GM23338 (cell line): ENCODE measurements around the gene GET4. TPM values are rescaled to one million over a fixed set of nuclear protein-coding genes. Genes with fewer than 3 reads are reported as not detected.

ENCODE experiments used
- ATAC-seq: fragments of 200-7000 bp; cut with Tn5 transposase; 3 replicates; pipeline ENCODE4 v1.9.1; 2020
- DNase-seq: peaks from one replicate; pipeline ENCODE4 v3.0.0-alpha.2; 2015; ENCODE audit warnings: low spot score
- H2AFZ ChIP-seq: fragments of 200-600 bp; sonication (generic); 2 replicates; pipeline ENCODE4 v1.8.0; 2016; ENCODE audit warnings: antibody characterized with exemption, mild to moderate bottlenecking, moderate library complexity
- H3F3A ChIP-seq: fragments of 200-600 bp; sonication (generic); replicated peaks from 2 replicates; pipeline ENCODE4 v1.8.0; 2017; ENCODE audit warnings: antibody characterized with exemption, mixed run types, low read depth
- H3K27ac ChIP-seq: fragments of 200-600 bp; sonication (generic); 2 replicates; pipeline ENCODE4 v1.6.1; 2016; ENCODE audit warnings: low read depth
- H3K27me3 ChIP-seq: fragments of 200-600 bp; sonication (generic); 2 replicates; pipeline ENCODE4 v1.8.0; 2016; ENCODE audit warnings: mild to moderate bottlenecking, mixed run types, moderate library complexity; ENCODE audit not compliant: insufficient read depth
- H3K36me3 ChIP-seq: fragments of 200-600 bp; sonication (generic); 2 replicates; pipeline ENCODE4 v1.8.0; 2016; ENCODE audit warnings: mild to moderate bottlenecking; ENCODE audit not compliant: insufficient read depth
- H3K4me1 ChIP-seq: fragments of 200-600 bp; sonication (generic); 2 replicates; pipeline ENCODE4 v1.8.0; 2016; ENCODE audit warnings: mild to moderate bottlenecking, moderate library complexity; ENCODE audit not compliant: insufficient read depth
- H3K4me2 ChIP-seq: fragments of 200-600 bp; sonication (generic); 2 replicates; pipeline ENCODE4 v1.7.1; 2017; ENCODE audit warnings: mixed run types
- H3K4me3 ChIP-seq: fragments of 200-600 bp; sonication (generic); 2 replicates; pipeline ENCODE4 v1.6.1; 2016; ENCODE audit warnings: mixed run types
- H3K79me2 ChIP-seq: fragments of 200-600 bp; sonication (generic); replicated peaks from 2 replicates; pipeline ENCODE4 v1.8.0; 2017; ENCODE audit warnings: mild to moderate bottlenecking; ENCODE audit not compliant: insufficient read depth
- H3K9me2 ChIP-seq: fragments of 200-600 bp; sonication (generic); 2 replicates; pipeline ENCODE4 v1.8.0; 2017; ENCODE audit not compliant: insufficient read depth
- H4K20me1 ChIP-seq: fragments of 200-600 bp; sonication (generic); replicated peaks from 2 replicates; pipeline ENCODE4 v1.8.0; 2017; ENCODE audit warnings: mild to moderate bottlenecking; ENCODE audit not compliant: insufficient read depth
- H3K27ac Mint-ChIP-seq: 2 replicates; pipeline ENCODE4 v1.8.0; 2020; ENCODE audit warnings: inconsistent platforms, mild to moderate bottlenecking, moderate library complexity, mixed read lengths
- H3K27me3 Mint-ChIP-seq: 3 replicates; pipeline ENCODE4 v1.8.0; 2022; ENCODE audit warnings: low read depth, mild to moderate bottlenecking, moderate library complexity, mixed read lengths, inconsistent platforms; ENCODE audit not compliant: insufficient read depth, poor library complexity
- H3K36me3 Mint-ChIP-seq: 3 replicates; pipeline ENCODE4 v1.8.0; 2021; ENCODE audit warnings: low read depth, mild to moderate bottlenecking, inconsistent platforms, moderate library complexity, mixed read lengths
- H3K4me1 Mint-ChIP-seq: 3 replicates; pipeline ENCODE4 v1.8.0; 2020; ENCODE audit warnings: mild to moderate bottlenecking, inconsistent platforms, mixed read lengths
- H3K4me3 Mint-ChIP-seq: 3 replicates; pipeline ENCODE4 v1.8.0; 2021; ENCODE audit warnings: moderate library complexity, mild to moderate bottlenecking, inconsistent platforms, mixed read lengths
- H3K9me3 Mint-ChIP-seq: 3 replicates; pipeline ENCODE4 v1.8.0; 2020; ENCODE audit warnings: moderate library complexity, mild to moderate bottlenecking, inconsistent platforms, mixed read lengths
- CREB1 ChIP-seq: fragments of 250-450 bp; sonication (Bioruptor Pico); IDR thresholded peaks from 2 replicates; pipeline ENCODE4 v1.5.0; 2020; ENCODE audit warnings: low read depth, mild to moderate bottlenecking, moderate library complexity
- CTCF ChIP-seq, 2 experiments: fragments of 200-600 bp in 1 of 2; sonication (generic) in 1 of 2; conservative IDR thresholded peaks; 2 replicates each; pipeline versions ENCODE4 v1.5.1 to v1.6.1; 2016 to 2017; ENCODE audit warnings: antibody characterized with exemption in 2 of 2, low read depth in 2 of 2, mild to moderate bottlenecking in 2 of 2, moderate library complexity in 1 of 2
- ETS1 ChIP-seq: IDR thresholded peaks from 2 replicates; pipeline ENCODE4 v1.6.1; 2016; ENCODE audit warnings: antibody characterized with exemption
- EZH2phosphoT487 ChIP-seq: fragments of 200-600 bp; sonication (generic); IDR thresholded peaks from one replicate; pipeline ENCODE4 v1.8.1; 2018; ENCODE audit warnings: antibody characterized with exemption; ENCODE audit not compliant: unreplicated experiment
- NANOG ChIP-seq: IDR thresholded peaks from 2 replicates; pipeline ENCODE4 v1.6.1; 2016; ENCODE audit warnings: antibody characterized with exemption, borderline replicate concordance
- POLR2AphosphoS5 ChIP-seq: IDR thresholded peaks from 2 replicates; pipeline ENCODE4 v1.6.1; 2016; ENCODE audit warnings: antibody characterized with exemption, low read depth
- STAT1 ChIP-seq: IDR thresholded peaks from one replicate; pipeline ENCODE4 v1.6.1; 2016; ENCODE audit warnings: antibody characterized with exemption; ENCODE audit not compliant: unreplicated experiment
- ZNF114 ChIP-seq: fragments of 250-450 bp; sonication (Bioruptor Pico); IDR thresholded peaks from 2 replicates; pipeline ENCODE4 v1.5.0; 2020; ENCODE audit warnings: mild to moderate bottlenecking, moderate library complexity
- ZNF331 ChIP-seq: fragments of 250-450 bp; sonication (Bioruptor Pico); IDR thresholded peaks from 2 replicates; pipeline ENCODE4 v1.5.0; 2020; ENCODE audit warnings: low read depth, mild to moderate bottlenecking, moderate library complexity
- ZNF462 ChIP-seq: fragments of 250-450 bp; sonication (Bioruptor Pico); IDR thresholded peaks from 2 replicates; pipeline ENCODE4 v1.5.0; 2020; ENCODE audit warnings: mild to moderate bottlenecking, moderate library complexity
- polyA plus RNA-seq: library from polyadenylated mRNA; unstranded; fragments of >200 nt; fragmentation: Nextera tagmentation; extraction: Ambion mirVana; gene quantifications from 2 replicates; pipeline ENCODE4 v1.2.1, GENCODE V29; 2016
- total RNA-seq: library from RNA; depleted of rRNA; stranded (reverse); fragments of >200 nt; shearing (Covaris generic); gene quantifications from 2 replicates; pipeline ENCODE4 v1.2.3, GENCODE V29; 2014

GET4 gene
- total and polyA plus RNA-seq, 2 experiments from 2014 or later = 48.0 to 79.1 TPM

- 0 out of 2 replicates have a peak, but pooled peaks cover 6% of the 10 kb centered on the region for H3K36me3 ChIP-seq
- no peak for TF ChIP-seq ZNF331 (CRISPR knock-in tag)
- TF ChIP-seq CREB1 (CRISPR knock-in tag) = no peak
- TF ChIP-seq NANOG = no peak
- no peak for TF ChIP-seq STAT1
- TF ChIP-seq EZH2phosphoT487 = no peak
- no peak for TF ChIP-seq CTCF (conservative IDR thresholded peaks at IDR 0.05; ENCODE audit: low read depth in 2 of 2)
- no peak for TF ChIP-seq POLR2AphosphoS5
- no peak for TF ChIP-seq ZNF114 (CRISPR knock-in tag)
- no peak for TF ChIP-seq ZNF462
- no peak for TF ChIP-seq ETS1
- Mint-ChIP-seq H3K4me3 (no peak overlapping the region), H3K36me3 (peaks cover 74% of the 10 kb centered on the region), H3K9me3 (no peaks in the 10 kb centered on the region; the same call in 2 of the 3 replicates), H3K27me3 (peaks cover 1% of the 10 kb centered on the region), H3K27ac (0 out of 2 replicates have a peak overlapping the region, but pooled peaks have one; percentile 40), H3K4me1 (no peaks in the 10 kb centered on the region)
- no peak overlapping the region for H3K4me3 ChIP-seq
- H3K27me3 ChIP-seq = no peaks in the 10 kb centered on the region
- peaks cover 31% of the 10 kb centered on the region for H3K79me2 ChIP-seq
- no peak overlapping the region for H3K4me2 ChIP-seq
- no peaks in the 10 kb centered on the region for H3F3A ChIP-seq
- no peak overlapping the region for H2AFZ ChIP-seq
- H3K4me1 ChIP-seq = no peaks in the 10 kb centered on the region
- ATAC-seq (no peak), DNase-seq (no peak)
- no peaks in the 10 kb centered on the region for H3K9me2 ChIP-seq
- H3K27ac ChIP-seq = no peak overlapping the region
- H4K20me1 ChIP-seq = no peaks in the 10 kb centered on the region; the same call in 1 of the 2 replicates
Observed at GRCh38 chr7:891291-891690, 14.9 kb downstream of the GET4 start.
